Astrocyte of the cerebellum (primary cell): ENCODE results near the gene ASB5.
A peak's percentile ranks its signal among the peaks of the same experiment; 100 is the strongest.

Experiments
- DNase-seq: peaks from one replicate; pipeline ENCODE4 v3.0.0-alpha.2; 2011; ENCODE audit warnings: low read depth
- H3K4me3 ChIP-seq: 2 replicates; pipeline ENCODE4 v1.5.1; 2011; ENCODE audit warnings: mild to moderate bottlenecking, low read depth, low read length, moderate library complexity
- in situ Hi-C: cut with HindIII; loops from 2 replicates; pipeline ENCODE4 v1.10.0; 2017; ENCODE audit warnings: low sequenced_read_pairs
- TF ChIP-seq, protein P1 (sequence below): IDR thresholded peaks from 2 replicates; pipeline ENCODE4 v1.5.1; 2012; ENCODE audit warnings: low read length, low read depth, moderate library complexity, mild to moderate bottlenecking; ENCODE audit errors: missing control alignments

ASB5 gene

DNA sequence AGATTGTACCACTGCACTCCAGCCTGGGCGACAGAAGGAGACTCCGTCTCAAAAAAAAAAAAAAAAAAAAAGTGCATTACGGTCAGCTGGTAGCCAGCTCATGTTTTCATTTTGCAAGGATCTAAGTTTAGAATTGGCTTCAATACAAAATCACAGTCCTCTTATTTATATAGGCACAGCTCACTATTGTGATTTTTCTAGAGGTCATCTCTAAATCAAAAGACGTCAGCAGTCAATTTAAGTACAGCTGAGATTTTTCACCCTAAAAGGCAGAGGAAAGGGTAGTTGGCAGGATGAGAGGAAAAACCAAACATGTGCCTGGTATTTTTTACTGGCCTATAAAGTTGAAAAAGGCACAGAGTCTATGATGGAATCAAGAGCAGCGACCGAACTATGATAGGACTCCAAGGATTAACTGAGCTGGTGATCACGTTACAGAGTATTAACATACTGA, 30.8 kb downstream of the ASB5 start:
- in situ Hi-C loops: no loop called here
- TF ChIP-seq, protein P1, sequence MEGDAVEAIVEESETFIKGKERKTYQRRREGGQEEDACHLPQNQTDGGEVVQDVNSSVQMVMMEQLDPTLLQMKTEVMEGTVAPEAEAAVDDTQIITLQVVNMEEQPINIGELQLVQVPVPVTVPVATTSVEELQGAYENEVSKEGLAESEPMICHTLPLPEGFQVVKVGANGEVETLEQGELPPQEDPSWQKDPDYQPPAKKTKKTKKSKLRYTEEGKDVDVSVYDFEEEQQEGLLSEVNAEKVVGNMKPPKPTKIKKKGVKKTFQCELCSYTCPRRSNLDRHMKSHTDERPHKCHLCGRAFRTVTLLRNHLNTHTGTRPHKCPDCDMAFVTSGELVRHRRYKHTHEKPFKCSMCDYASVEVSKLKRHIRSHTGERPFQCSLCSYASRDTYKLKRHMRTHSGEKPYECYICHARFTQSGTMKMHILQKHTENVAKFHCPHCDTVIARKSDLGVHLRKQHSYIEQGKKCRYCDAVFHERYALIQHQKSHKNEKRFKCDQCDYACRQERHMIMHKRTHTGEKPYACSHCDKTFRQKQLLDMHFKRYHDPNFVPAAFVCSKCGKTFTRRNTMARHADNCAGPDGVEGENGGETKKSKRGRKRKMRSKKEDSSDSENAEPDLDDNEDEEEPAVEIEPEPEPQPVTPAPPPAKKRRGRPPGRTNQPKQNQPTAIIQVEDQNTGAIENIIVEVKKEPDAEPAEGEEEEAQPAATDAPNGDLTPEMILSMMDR: no peak
- DNase-seq: peak; percentile 6
- H3K4me3 ChIP-seq: no peak overlapping the region

DNA sequence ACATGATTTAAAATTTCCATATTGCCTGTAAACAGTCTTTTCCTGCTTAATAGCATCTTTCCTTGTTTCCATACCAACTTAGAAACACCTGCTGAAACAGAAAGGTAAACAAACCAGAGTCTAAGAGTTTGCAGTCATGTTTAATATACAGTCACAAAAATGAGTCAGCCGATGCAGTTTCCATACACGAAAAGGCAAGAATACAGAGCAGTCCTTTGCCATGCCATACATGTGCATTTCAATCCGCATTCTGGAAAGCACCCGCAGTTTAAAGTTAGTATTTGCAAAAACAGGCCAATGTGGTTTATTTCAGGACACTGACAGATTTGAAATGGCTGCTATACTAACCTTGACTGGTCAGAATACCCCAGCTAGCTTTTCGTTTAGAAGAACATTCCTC, 32.1 kb downstream of the ASB5 start:
- DNase-seq: no peak
- in situ Hi-C loops: no loop called here
- no peak overlapping the region for H3K4me3 ChIP-seq
- TF ChIP-seq, protein P1: no peak

GRCh38 chr4:176230836-176231235, 38.2 kb downstream of the ASB5 start:
- no peak for DNase-seq
- TF ChIP-seq, protein P1: no peak
- no peak overlapping the region for H3K4me3 ChIP-seq
- in situ Hi-C loops: no loop called here

DNA sequence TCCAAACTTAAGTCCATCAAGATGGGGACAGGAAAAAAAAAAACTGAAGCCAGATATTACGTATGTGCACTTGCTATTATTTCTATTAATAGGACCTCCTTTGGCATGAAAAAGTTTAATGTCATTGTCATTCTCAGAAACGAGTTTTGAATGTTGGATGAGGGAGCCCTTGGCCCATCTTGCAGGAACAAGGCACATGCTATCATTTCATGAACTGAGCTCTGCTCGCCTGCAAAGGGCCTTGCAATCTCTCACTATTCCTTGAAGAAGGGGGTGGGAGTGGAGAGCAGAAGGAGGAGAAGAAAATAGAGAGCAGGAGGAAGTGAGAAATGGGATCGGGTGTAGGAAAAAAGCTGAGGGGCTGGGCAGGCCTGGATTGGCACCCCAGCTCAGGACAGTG, 39.4 kb downstream of the ASB5 start:
- TF ChIP-seq, protein P1: no peak
- in situ Hi-C loops: no loop called here
- H3K4me3 ChIP-seq: no peak overlapping the region
- no peak for DNase-seq

DNA sequence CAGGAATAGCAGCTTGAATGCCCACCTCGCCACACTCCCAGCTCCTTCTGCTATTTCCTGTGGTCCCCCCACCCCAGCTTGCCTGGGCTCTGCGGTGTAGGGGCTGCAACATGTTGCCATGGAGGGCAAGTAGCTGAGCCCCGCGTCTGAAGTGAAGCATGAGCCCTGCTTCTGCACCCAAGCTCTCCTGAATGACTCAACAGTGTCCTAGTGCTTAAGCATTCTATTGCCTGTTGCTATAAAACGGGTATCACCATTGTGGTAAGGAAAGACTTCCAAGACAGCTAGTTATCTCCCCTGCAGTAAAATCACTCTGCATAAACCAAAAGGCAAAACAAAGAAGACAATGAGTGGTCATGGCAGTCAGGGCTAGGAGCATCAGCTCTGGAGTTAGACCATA, 42.3 kb downstream of the ASB5 start:
- no peak overlapping the region for H3K4me3 ChIP-seq
- no peak for DNase-seq
- TF ChIP-seq, protein P1: no peak
- in situ Hi-C loops: no loop called here

DNA sequence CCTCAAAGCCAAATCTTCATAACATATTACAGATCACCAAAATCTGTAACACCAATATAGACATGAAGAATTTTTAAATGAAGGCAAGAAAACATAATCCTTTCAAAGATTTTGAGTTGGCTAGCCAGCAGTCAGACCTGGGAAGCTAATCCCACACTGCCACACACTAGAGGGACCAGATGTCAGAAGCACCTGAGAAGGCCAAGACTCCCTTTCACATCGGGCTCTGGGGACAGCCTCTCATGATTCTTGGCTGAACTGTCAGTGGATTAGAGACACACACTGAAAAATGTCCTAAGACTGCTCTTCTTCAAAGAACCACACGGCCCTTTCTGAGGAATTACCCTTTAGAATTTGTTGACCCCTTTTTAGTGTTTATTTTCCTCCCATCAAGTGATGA, 45.5 kb downstream of the ASB5 start:
- TF ChIP-seq, protein P1: no peak
- in situ Hi-C loops: no loop called here
- no peak overlapping the region for H3K4me3 ChIP-seq
- no peak for DNase-seq

- no peak overlapping the region for H3K4me3 ChIP-seq
- TF ChIP-seq, protein P1: no peak
- in situ Hi-C loops: no loop called here
- no peak for DNase-seq
Measured at GRCh38 chr4:176222149-176222548, 46.9 kb downstream of the ASB5 start.
